Activated gamma-delta T cell treated with Interleukin-2 at 50 U/mL for 16 hours (primary cell): Measurements from ENCODE around the gene LIFR.
"Not testable (repeated sequence)": the region's sequence is repeated elsewhere in the genome, so short reads cannot be mapped to it uniquely, and the experiment has no call there.

ENCODE experiments used
- DNase-seq: peaks from one replicate; pipeline ENCODE4 v3.0.0-alpha.2; 2020

Gene LIFR

DNA sequence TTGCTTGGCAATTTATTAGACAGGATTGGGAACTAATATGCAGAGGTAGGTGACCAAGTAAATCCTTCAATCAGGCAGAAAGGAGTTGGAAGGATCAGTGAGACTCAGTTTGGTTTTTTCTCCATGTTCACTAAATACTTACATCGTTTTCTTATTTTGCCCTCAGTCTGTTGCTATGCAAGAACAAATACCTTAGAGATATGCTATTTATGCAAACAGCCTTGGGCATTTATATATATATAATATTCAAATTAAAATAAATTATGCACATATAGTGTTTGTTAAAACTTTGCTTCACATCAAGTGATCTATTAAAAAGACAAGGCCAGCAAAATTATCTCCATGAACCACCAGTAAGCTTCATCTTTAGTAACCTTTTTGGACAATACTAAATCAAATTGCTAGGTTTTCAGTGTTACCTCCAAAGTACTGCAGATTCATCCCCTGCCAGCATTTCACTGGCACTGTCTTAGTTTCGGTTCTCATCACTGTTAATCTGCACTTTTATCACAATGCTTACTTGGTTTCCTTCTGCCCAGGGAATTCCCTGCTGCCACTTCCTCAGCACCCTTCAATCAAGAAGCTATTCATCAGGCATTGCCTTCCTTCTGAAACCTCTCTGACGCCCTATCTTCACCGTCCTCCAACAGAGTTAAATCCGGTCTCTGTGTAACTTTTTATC lies 26.0 kb upstream of the LIFR start:
- no peak for DNase-seq

DNA sequence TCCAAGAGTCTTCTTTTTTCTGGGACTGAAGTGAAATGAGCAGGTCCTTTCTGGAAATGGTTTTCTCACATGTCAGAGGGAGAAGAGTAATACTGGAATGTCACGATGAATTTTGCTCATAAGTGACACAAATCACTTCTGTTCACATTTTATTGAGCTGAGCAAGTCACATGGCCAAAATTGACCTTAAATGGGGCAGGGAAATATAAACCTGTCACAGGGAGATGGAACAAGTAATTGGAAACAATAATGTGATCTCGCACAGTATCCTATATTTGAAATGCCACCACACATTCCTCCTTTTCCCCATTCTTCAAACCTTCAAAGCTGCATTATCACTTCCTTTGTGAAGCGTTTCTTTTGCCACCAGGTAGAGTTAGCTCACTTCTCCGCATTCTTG lies 25.2 kb upstream of the LIFR start:
- no peak for DNase-seq

DNA sequence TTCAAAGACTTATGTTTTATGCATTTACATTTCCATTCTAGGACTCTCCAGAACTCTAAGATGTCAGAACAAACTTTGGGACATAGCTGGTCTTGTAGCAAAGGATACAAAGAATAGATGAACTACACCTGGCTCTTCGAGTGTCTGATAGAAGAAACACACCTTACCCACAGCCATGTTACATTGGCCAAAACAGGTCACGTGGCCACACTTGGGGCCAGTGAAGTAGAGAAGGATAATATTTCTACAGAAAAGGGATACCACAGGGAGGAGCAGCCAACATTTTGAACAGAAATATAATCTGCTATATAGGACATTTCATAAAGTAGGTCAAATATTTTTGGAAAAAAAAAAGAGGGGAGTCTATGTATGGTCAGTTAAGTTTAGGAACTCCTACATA lies 22.7 kb upstream of the LIFR start:
- no peak for DNase-seq

DNA sequence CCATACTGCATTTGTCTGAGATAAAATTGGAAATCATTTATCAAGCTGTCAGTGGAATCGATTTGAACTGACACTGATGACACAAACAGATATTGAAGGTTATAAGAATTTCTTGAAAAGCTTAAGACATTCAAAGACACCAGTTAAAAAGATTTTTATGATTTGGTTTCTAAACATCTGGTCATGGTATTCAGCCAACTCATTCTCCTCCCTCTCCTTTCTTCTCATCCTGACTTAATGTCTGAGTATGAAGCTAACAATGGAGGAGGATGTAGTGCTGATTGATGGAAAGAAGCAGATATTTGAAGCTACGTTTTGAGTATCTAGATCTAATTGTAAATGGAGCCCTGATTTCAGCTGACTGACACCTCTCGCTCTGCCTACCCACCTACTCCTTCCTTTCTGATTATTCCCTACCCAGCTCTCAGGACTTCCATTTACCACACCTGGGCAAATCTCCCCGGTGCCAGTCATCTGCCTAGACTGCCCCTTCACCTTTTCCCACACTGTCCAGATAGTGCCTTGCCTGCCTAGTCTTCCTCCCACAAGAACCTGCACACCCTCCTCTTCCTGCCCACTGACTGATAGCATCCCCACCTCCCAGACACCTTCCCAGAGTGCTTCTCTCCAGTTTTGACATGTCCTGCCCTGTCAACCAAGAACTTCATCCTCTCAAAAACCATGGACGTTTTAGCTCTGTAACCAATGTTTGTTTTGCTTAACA lies 20.7 kb upstream of the LIFR start:
- no peak for DNase-seq

GRCh38 chr5:38576442-38576841 lies 20.0 kb upstream of the LIFR start:
- no peak for DNase-seq

DNA sequence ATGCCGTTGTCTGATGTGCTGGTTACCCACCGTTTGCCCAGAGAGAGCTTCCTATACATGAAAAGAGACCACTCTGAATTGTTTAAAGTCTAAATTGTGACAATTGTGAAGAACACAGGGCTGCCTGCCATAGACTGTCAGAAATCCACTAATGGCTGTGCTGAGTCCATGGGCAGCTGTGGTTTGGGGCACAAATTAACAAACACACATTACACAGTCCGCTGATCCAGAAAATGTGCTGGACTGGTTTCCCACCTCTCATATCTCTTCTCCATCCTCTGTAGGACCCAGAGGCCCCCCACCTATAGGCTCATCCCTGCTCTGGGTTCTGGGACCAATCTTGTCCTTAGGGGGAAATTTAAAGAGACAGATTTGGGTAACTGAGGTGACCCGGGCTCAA lies 19.0 kb upstream of the LIFR start:
- DNase-seq = no peak

GRCh38 chr5:38574009-38574408 lies 17.6 kb upstream of the LIFR start:
- DNase-seq = no peak

- DNase-seq = no peak
Observed at GRCh38 chr5:38573521-38573920, 17.1 kb upstream of the LIFR start.

DNA sequence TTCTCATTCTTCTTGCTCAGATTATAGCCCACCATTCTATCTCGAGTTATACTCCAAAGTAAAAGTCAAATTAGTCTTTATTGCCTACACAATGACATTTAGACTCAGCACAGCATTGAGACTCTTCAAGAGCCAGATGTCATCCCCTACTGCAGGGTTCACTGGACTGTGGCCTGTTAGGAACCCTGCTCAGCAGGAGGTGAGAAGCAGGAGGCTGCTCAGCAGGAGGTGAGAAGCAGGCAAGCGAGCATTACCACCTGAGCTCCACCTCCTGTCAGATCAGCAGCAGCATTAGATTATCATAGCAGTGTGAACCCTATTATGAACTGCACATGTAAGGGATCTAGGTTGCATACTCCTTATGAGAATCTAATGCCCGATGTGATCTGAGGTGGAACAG lies 12.7 kb upstream of the LIFR start:
- no peak for DNase-seq

DNA sequence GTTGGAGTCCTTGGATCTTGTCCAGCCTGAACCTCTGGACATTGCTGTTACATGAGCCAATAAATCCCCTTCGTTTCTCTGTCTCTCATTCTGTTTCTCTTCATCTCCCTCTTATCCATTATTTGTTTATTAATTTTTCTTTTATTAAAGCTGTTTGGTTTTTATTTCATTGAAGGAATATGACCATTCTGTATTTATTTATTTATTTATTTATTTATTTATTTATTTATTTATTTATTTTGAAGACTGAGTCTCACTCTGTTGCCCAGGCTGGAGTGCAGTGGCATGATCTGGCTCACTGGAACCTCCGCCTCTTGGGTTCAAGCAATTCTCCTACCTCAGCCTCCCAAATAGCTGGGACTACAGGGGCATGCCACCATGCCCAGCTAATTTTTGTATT lies 10.9 kb upstream of the LIFR start:
- DNase-seq = not testable (repeated sequence)

DNA sequence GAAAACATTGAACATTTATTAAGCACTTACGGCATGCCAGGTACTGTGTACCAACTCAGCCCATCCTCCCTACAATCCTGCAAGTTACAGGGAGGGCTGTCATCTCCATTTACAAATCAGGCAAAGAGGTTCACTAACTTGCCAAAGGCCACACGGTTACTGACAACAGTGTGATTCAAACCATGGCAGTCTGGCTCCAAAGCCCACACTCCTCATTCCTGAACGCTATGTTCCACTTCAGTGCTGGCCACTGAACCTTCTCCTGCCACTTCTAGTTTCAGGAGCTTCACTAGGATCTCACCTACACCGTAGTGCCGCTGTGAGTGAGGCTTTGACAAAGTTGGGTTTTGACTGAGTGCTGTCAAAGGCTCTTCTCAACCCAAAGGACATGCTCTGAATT lies 7.2 kb upstream of the LIFR start:
- DNase-seq = no peak

DNA sequence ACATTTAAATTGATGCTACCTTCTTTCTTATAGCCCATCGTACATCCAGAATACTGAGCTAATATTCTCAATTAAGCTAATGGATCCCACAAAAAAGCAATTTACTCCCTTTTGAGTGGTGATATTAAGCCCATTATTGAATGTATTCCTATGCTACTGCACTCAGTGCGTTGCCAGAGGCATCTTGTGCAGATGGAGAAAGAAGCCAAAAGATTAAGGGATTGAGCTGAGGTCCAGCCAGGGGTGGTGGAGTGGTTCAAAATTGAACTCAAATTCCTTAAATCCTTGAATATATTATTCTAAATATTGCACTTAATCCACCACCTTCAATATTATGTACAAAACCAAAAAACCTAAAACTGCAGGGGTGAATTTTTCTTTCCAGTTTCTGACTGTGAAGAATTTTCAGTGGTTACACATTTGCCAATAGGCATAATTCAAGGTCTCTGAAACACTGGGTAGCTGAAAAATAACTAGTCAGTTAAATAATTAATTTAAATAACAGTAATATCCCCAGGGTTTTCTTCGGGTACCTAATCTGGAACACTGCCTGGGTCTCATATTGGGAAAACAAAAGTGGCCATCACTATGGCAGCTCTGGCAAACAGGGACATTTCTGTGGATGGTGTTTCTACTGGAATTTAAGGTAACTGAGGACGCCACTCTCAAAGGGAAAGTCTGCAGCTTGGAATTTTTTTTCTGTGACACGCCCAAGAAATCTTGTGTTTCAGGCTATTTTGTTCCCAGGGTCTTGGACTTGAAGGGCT lies 6.2 kb upstream of the LIFR start:
- DNase-seq = no peak

DNA sequence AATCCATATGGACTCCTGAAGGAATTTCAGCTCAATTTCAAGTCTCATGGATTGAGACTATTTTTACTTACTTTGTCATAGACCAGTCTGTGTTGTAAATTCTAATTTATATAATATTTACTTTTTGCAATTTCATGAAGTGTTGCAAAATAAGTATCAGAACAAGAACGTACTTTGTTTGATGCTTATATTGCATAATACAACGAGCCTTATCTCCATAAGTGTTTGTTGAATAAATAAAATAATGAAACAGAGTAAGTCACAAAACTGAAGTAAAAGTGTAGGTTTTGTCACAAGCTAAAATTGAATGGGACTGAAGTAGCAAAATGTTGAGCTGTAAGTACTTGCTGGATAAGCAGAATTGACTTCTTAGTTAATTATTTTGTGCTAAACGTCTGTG lies 3.0 kb upstream of the LIFR start:
- DNase-seq = no peak

GRCh38 chr5:38557792-38558191 lies 1.3 kb upstream of the LIFR start:
- no peak for DNase-seq

GRCh38 chr5:38557308-38557710 lies 863 bp upstream of the LIFR start:
- DNase-seq = no peak

DNA sequence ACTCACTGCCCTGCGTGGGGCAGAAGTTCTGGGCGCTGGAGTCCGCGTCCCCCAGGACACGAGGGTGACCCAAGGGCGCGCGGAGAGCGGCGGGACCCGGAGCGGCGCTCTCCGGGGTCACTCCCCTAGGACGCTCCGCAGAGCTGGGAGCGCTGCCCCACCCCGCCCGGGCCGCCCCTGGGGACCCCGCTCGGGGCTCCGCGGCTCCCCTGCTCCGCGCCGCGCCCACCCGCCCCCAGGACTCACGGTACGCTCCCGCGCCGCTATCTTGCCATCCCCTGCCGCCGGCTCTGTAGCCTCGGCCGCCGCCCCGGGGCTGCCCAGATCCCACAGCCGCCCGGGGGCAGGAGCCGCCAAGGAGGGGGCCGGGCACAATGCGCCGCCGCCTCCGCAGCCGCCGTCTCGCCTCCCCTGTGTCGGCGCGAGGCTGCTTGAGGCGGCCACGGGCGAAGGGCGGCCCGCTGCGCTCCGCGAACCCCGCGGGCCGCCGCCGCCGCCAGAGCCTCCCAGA lies 303 bp downstream of the LIFR start:
- no peak for DNase-seq

DNA sequence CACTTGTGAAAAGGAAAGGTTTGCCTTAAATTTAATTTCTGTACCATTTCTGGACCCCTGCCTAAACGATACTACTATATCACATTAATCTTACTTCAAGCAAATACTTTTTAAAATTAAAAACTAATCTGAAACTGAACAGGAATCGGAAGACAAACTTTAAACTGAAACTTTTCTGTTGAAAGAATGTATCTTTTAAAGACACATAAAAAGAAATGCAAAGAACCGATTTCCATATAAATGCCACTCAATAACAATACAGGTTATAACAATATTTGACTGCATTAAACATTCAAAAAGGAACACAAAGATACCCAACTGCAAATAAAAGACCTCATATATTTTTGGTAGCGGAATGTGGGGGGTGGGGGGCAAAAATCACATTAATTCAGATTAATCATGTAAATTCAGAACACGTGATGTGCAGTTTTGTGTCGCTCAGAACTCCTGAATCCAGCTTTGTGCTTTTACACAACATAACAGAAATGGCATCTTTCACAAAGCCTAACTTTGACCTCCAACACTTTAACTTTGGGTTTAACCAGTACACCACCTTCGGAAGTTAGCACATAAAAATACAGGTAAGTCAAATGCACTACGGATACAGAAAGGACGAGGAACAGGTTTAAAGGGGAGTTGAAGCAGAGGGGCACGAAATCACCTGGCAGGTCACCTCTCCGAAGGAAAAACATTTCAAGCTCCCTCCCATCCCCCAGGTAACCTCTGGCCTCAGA lies 925 bp downstream of the LIFR start:
- DNase-seq = no peak

DNA sequence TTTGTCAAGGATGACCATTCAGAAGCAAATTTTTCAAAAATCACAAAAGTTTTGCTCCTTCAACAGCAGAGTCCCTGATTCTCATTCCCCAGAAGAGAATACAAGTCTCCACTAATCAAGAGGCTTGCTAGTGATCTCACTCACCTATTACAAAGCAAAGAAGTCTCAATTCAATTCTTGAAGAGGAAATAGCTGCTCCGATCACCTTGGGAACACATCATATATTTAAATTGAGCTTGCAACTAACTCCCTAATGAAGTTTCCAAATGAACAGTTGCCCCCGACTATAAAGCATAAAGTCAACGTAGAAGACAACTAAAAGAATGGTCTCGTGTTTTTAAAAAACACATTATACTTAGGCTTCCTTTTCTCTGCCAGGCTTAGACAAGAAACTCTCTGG lies 1.6 kb downstream of the LIFR start:
- no peak for DNase-seq

DNA sequence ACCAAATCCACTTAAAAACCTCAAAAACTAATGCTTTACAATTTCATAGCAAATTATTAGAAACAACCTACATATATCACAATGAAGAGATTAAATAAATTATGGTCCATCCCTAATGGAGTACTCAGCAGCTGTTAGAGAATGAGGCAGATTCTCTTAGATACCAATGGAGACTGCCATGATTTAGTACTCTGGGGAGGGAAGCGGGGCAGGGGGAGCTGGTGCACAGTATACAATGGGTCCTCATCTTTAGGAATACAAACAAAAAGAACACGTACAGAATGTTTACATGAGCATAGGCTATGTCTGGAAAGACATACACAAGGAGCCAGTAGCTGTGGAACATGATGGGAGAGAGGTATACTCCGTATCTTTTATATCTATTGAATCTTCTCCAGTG lies 2.0 kb downstream of the LIFR start:
- DNase-seq = no peak

GRCh38 chr5:38553001-38553521 lies 3.4 kb downstream of the LIFR start:
- DNase-seq = no peak

GRCh38 chr5:38551030-38552017 lies 5.1 kb downstream of the LIFR start:
- DNase-seq = no peak
